GM12801 (cell line): ENCODE measurements around the gene ACOT11.

Source experiments
- TF ChIP-seq, protein P1 (sequence below): IDR thresholded peaks from one replicate; pipeline ENCODE4 v1.5.1; 2011; ENCODE audit warnings: control low read depth; ENCODE audit not compliant: insufficient read length; ENCODE audit errors: extremely low read depth

Gene ACOT11

DNA sequence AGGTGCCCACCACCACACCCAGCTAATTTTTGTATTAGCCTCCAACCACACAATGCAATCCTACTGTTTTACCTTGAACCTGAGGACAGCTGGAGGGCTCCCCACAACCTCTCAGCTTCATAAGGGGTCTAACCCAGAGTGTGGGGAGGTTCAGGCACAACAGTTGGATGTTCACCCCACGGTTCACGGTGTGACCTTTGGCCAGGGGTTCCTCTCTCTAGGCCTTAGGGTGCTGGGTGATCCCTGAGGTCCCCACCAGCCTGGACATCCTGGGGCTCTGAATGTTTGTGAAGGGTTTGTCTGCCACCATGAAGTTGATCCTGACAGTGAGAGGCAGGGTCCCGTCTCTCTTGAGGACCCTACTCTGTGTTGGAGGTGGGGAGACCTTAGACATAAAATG, 3.9 kb downstream of the ACOT11 start:
- TF ChIP-seq, protein P1, sequence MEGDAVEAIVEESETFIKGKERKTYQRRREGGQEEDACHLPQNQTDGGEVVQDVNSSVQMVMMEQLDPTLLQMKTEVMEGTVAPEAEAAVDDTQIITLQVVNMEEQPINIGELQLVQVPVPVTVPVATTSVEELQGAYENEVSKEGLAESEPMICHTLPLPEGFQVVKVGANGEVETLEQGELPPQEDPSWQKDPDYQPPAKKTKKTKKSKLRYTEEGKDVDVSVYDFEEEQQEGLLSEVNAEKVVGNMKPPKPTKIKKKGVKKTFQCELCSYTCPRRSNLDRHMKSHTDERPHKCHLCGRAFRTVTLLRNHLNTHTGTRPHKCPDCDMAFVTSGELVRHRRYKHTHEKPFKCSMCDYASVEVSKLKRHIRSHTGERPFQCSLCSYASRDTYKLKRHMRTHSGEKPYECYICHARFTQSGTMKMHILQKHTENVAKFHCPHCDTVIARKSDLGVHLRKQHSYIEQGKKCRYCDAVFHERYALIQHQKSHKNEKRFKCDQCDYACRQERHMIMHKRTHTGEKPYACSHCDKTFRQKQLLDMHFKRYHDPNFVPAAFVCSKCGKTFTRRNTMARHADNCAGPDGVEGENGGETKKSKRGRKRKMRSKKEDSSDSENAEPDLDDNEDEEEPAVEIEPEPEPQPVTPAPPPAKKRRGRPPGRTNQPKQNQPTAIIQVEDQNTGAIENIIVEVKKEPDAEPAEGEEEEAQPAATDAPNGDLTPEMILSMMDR = no peak

DNA sequence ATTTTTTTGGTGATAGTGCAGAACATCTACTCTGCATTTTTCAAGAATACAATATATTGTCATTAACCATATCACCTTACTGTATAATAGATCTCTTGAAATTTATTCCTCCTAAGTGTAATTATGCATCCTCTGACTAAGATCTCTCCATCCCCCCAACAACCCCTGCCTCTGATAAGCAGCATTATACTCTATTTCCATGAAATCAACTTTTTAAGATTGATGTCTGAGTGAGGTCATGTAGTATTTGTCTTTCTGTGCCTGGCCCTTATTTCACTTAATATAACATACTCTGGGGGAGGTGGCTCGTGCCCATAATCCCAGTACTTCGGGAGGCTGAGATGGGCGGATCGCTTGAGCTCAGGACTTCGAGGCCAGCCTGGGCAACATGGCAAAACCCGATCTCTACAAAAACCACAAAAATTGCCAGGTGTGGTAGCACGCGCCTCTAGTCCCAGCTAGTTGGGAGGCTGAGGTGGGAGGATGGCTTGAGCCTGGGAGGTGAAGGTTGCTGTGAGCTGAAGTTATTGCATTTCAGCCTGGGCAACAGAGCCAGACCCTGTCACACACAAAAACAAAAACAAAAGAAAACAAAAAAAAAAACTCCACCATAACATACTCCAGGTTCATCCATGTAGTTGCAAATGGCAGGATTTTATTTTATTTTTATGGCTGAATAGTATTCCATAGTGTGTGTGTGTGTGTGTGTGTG, 5.7 kb downstream of the ACOT11 start:
- TF ChIP-seq, protein P1 = no peak

DNA sequence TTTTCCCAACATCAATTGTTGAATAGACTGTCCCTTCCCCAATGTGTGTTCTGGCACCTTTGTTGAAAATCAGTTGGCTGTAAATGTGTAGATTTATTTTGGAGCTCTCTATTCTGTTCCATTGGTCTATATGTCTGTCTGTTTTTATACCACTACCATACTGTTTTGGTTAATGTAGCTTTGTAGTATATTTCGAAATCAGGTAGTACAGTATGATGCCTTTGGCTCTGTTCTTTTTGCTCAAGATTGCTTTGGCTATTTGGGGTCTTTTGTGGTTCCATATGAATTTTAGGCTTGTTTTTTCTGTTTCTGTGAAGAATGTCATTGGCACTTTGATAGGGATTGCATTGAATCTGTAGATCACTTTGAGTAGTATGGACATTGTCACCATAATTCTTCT, 8.1 kb downstream of the ACOT11 start:
- TF ChIP-seq, protein P1 = no peak

DNA sequence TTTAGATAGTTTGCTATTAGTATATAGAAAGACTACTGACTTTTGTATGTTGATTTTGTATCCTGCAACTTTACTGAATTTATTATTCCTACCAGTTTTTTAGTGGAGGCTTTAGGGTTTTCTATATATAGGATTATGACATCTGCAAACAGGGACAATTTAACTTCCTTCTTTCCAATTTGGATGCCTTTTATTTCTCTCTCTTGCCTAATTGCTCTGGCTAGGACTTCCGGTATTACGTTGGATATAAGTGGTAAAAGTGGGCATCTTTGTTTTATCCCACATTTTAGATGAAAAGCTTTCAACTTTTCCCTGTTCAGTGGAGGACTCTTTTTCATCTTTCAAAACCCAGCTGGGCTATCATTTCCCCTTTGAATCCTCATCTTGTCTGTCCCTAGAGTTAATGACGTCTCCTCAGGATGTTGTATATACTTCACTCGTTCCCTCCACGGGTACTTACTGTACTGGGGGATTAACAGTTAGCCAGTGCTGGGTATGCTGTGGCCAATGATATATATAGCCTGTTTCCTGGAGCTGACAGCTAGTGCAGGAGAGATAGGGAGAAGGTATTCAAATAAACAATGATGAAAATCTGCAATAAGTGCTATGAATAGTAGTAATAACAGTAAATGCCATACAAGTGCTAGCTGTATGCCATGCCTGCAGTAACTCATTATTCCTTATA, 9.8 kb downstream of the ACOT11 start:
- TF ChIP-seq, protein P1 = no peak

DNA sequence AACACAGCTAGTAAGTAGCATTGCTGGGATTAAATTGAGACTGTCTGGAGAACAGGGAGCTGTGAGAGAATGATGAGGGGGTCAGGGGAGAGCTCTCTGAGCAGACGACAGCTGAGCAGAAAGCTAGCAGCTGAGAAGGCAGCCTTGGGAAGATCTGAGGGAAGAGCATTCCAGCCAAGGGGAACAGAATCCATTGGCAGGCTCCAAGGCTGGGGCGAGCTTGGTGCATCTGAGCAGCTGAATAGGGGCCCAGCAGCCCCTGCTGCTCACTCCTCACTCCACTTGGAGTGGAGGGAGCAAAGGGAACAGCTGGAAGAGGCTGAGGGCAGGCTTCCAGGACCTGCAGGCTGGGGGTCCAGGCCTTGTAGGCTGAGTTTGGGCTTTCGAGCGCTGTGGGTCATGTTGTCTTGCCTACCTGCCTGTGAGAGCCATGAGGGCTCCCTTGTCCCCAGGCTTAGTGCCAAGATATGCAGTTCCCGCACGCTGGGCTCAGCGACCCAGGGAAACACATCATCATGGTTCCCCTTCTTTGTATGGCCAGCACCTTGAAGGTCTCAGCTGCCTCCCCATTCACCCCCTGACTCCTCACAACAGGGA, 10.5 kb downstream of the ACOT11 start:
- TF ChIP-seq, protein P1 = no peak

DNA sequence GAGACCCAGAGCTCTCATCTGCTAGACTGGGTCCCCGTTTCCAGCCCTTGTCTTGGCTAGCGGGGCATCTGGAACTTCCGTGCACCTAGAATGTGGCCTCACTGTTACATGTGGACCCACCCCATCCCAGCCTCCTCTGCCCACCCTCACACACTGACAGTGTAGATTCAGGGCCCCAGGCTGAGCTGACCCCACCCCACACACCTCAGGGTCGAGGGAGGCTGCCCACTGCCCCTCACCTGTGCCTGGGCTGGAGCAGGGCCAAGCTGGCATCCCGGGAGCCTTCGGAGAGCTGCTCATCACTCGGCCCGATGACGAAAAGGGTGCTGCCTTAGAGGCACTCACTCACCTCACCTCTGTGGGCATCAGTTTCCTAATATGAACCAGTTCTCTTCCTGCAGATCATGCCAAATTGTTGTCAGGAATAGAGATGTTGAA, 11.1 kb downstream of the ACOT11 start:
- TF ChIP-seq, protein P1 = no peak

DNA sequence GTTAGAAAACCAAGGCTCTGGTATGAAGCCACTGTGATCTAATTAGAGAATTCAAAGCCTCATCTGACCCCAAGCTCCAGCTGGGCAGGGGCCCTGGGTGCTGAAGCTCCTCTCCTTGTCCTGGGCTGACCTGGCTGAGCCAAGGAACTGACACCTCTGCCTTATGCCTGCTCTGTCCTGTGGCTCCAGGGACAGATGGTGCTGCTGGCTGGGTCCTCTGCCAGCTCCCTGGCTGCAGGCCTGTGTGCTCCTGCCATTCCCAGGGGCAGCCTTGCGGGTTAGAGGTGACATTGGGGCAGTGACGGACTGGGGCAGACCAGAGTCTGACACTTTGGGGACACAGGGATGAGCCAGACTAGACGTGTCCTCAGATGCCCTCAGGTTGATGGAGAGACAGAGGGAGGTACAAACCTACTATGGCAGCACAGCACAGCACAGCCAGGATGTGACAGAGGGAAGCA, 11.8 kb downstream of the ACOT11 start:
- TF ChIP-seq, protein P1 = no peak
